HEK293 (cell line): ENCODE data around the gene UBAP2.

Source experiments
- CTCF ChIP-seq: fragments of 450-650 bp; formaldehyde crosslinking; IDR thresholded peaks from 2 replicates; pipeline ENCODE4 v1.5.1; 2016; ENCODE audit warnings: missing biosample characterization, missing genetic modification characterization
- YY1 ChIP-seq: fragments of 450-650 bp; formaldehyde crosslinking; IDR thresholded peaks from 2 replicates; pipeline ENCODE4 v1.5.1; 2018; ENCODE audit warnings: missing biosample characterization, missing genetic modification characterization
- ZNF24 ChIP-seq: fragments of 450-650 bp; formaldehyde crosslinking; IDR thresholded peaks from 2 replicates; pipeline ENCODE4 v1.5.1; 2016; ENCODE audit warnings: missing biosample characterization, missing genetic modification characterization
- ZNF580 ChIP-seq: fragments of 450-650 bp; formaldehyde crosslinking; IDR thresholded peaks from 2 replicates; pipeline ENCODE4 v1.5.1; 2016; ENCODE audit warnings: missing biosample characterization, missing genetic modification characterization
- ZNF707 ChIP-seq: fragments of 450-650 bp; formaldehyde crosslinking; IDR thresholded peaks from 2 replicates; pipeline ENCODE4 v1.5.1; 2016; ENCODE audit warnings: missing biosample characterization, missing genetic modification characterization

GRCh38 chr9:33919276-33919897, 129.3 kb downstream of the UBAP2 start:
- TF ChIP-seq CTCF (tag by site-specific recombination) (no peak), ZNF24 (tag by site-specific recombination) (no peak), ZNF707 (tag by site-specific recombination) (no peak), YY1 (tag by site-specific recombination) (no peak), ZNF580 (no peak)
